Natural killer cell (primary cell): ENCODE data around the gene RGR. TPM values are rescaled to one million over a fixed set of nuclear protein-coding genes. Genes with fewer than 3 reads are reported as not detected.

Source experiments
- ATAC-seq, 3 donors: fragments of 150-1000 bp in 2 of 3; fragments of 200-7000 bp in 1 of 3; cut with Tn5 transposase; 1 replicate in 1 of 3; 2 replicates in 2 of 3; pipeline ENCODE4 v1.10.0; 2021; ENCODE audit warnings: mild to moderate bottlenecking in 2 of 3, moderate library complexity in 2 of 3
- DNase-seq, 2 donors: peaks; one replicate each; pipeline versions ENCODE4 v3.0.0 to v3.0.0-alpha.2; 2013 to 2021; ENCODE audit warnings: mixed read lengths in 1 of 2
- H3K27ac ChIP-seq: one replicate; pipeline ENCODE4 v1.5.1; 2013; ENCODE audit warnings: mild to moderate bottlenecking, low read length
- H3K27me3 ChIP-seq: one replicate; pipeline ENCODE4 v1.6.1; 2013; ENCODE audit warnings: low read length; ENCODE audit not compliant: control insufficient read depth, insufficient read depth
- H3K36me3 ChIP-seq: one replicate; pipeline ENCODE4 v1.6.1; 2013; ENCODE audit warnings: low read length; ENCODE audit not compliant: control insufficient read depth, insufficient read depth
- H3K4me1 ChIP-seq: one replicate; pipeline ENCODE4 v1.6.1; 2013; ENCODE audit warnings: low read length; ENCODE audit not compliant: control insufficient read depth, insufficient read depth
- H3K4me3 ChIP-seq: one replicate; pipeline ENCODE4 v1.5.1; 2013; ENCODE audit warnings: low read length
- H3K9me3 ChIP-seq: one replicate; pipeline ENCODE4 v1.6.1; 2013; ENCODE audit warnings: low read length; ENCODE audit not compliant: control insufficient read depth, insufficient read depth
- H3K27ac Mint-ChIP-seq, 2 donors: one replicate each; pipeline ENCODE4 v1.8.0; 2022; ENCODE audit warnings: mild to moderate bottlenecking in 2 of 2, mixed read lengths in 2 of 2, moderate library complexity in 1 of 2
- H3K27me3 Mint-ChIP-seq, 2 donors: one replicate each; pipeline ENCODE4 v1.8.0; 2022; ENCODE audit warnings: low read depth in 2 of 2, mixed read lengths in 2 of 2
- H3K36me3 Mint-ChIP-seq: one replicate; pipeline ENCODE4 v1.8.0; 2022; ENCODE audit warnings: mixed read lengths
- H3K4me1 Mint-ChIP-seq, 2 donors: one replicate each; pipeline ENCODE4 v1.8.0; 2022; ENCODE audit warnings: mixed read lengths in 2 of 2
- H3K4me3 Mint-ChIP-seq: one replicate; pipeline ENCODE4 v1.8.0; 2022; ENCODE audit warnings: mild to moderate bottlenecking, moderate library complexity, mixed read lengths
- H3K9me3 Mint-ChIP-seq, 2 donors: one replicate each; pipeline ENCODE4 v1.8.0; 2022; ENCODE audit warnings: mixed read lengths in 2 of 2
- WGBS: methylation state at CpG from one replicate; pipeline ENCODE4 v1.1.7; 2013; ENCODE audit warnings: missing lambda C conversion rate; ENCODE audit not compliant: insufficient coverage; 5-methylcytosine and 5-hydroxymethylcytosine counted together
- intact Hi-C: fragments of 100-400 bp; cut with micrococcal nuclease; formaldehyde crosslinking; loops from one replicate; pipeline ENCODE4 v1.14.2; 2022
- total RNA-seq, 4 donors: library from RNA; stranded (reverse); fragments of 120-200 nt in 1 of 4; gene quantifications; one replicate each; pipeline versions ENCODE4 v1.2.3 to v1.2.4, GENCODE V29; 2013 to 2022
- TF ChIP-seq, protein P1 (sequence below): fragments of 200-600 bp; IDR thresholded peaks from one replicate; pipeline ENCODE4 v1.8.0; 2022; ENCODE audit warnings: antibody characterized with exemption

RGR gene
- total RNA-seq, 3 donors from 2014 or later (not counting 1 experiment from before 2014, with no cell fraction given), result not detected

DNA sequence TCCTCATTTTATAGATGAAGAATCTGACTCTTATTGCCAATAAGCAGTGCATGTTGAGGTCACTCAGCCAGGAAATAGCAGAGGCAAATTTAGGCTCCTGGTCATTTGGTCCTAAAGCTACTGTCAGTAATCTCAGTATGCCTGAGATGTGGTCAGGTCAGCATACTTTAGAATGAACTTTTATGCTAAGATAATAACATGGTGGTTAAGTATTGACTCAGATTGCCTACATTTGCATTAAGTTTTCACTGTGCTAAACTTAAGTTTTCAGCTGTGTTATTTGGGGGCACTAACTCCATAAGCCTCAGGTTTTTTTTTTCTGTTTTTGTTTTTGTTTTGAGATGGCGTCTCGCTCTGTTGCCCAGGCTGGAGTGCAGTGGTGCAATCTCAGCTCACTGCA is 47.6 kb downstream of the RGR start:
- Mint-ChIP-seq H3K36me3 (no peaks in the 10 kb centered on the region), H3K4me1 (no peaks in the 10 kb centered on the region), H3K9me3 (no peaks in the 10 kb centered on the region), H3K27me3 (peaks cover 11 to 13% of the 10 kb centered on the region in 2 donors), H3K27ac (no peak overlapping the region), H3K4me3 (no peak overlapping the region)
- DNase-seq (no peak), ATAC-seq (no peak)
- H3K9me3 ChIP-seq, result no peaks in the 10 kb centered on the region
- TF ChIP-seq, protein P1, sequence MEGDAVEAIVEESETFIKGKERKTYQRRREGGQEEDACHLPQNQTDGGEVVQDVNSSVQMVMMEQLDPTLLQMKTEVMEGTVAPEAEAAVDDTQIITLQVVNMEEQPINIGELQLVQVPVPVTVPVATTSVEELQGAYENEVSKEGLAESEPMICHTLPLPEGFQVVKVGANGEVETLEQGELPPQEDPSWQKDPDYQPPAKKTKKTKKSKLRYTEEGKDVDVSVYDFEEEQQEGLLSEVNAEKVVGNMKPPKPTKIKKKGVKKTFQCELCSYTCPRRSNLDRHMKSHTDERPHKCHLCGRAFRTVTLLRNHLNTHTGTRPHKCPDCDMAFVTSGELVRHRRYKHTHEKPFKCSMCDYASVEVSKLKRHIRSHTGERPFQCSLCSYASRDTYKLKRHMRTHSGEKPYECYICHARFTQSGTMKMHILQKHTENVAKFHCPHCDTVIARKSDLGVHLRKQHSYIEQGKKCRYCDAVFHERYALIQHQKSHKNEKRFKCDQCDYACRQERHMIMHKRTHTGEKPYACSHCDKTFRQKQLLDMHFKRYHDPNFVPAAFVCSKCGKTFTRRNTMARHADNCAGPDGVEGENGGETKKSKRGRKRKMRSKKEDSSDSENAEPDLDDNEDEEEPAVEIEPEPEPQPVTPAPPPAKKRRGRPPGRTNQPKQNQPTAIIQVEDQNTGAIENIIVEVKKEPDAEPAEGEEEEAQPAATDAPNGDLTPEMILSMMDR, result no peak
- no CpG with 5 or more reads among the region's 2 CpGs for WGBS
- H3K27me3 ChIP-seq, result no peaks in the 10 kb centered on the region
- H3K27ac ChIP-seq, result no peak overlapping the region
- intact Hi-C loops, result no loop called here
- H3K36me3 ChIP-seq, result no peaks in the 10 kb centered on the region
- H3K4me1 ChIP-seq, result no peaks in the 10 kb centered on the region
- no peak overlapping the region for H3K4me3 ChIP-seq

DNA sequence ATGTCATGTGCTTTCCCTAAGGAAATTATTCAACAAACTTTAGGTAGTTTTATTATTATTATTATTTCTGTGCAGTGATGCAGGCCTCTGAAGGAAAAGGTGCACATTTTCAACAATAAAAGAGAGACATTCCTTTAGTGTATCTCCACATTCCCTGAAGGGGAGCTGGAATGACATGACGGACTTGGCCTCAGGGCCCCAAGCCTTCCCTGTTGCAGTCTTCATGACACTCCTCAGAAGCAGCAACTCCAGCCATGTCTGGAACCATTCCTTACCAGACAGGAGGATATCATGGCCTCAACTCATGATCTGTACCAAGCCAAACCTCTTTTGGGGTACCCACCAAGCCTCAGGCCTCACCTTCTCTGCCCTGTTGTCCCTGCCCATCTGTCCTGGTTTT is 48.3 kb downstream of the RGR start:
- TF ChIP-seq, protein P1, result no peak
- H3K27me3 ChIP-seq, result no peaks in the 10 kb centered on the region
- DNase-seq (no peak), ATAC-seq (no peak)
- 93% methylated on average over 1 of the region's 1 CpG for WGBS
- H3K4me1 Mint-ChIP-seq, result no peaks in the 10 kb centered on the region
- no peak overlapping the region for H3K27ac Mint-ChIP-seq
- H3K36me3 Mint-ChIP-seq, result no peaks in the 10 kb centered on the region
- no peaks in the 10 kb centered on the region for H3K9me3 Mint-ChIP-seq
- intact Hi-C loops, result no loop called here
- no peak overlapping the region for H3K4me3 Mint-ChIP-seq
- no peaks in the 10 kb centered on the region for H3K9me3 ChIP-seq
- no peak overlapping the region for H3K27ac ChIP-seq
- H3K27me3 Mint-ChIP-seq, result peaks cover 11 to 13% of the 10 kb centered on the region in 2 donors
- no peaks in the 10 kb centered on the region for H3K4me1 ChIP-seq
- H3K4me3 ChIP-seq, result no peak overlapping the region
- no peaks in the 10 kb centered on the region for H3K36me3 ChIP-seq

DNA sequence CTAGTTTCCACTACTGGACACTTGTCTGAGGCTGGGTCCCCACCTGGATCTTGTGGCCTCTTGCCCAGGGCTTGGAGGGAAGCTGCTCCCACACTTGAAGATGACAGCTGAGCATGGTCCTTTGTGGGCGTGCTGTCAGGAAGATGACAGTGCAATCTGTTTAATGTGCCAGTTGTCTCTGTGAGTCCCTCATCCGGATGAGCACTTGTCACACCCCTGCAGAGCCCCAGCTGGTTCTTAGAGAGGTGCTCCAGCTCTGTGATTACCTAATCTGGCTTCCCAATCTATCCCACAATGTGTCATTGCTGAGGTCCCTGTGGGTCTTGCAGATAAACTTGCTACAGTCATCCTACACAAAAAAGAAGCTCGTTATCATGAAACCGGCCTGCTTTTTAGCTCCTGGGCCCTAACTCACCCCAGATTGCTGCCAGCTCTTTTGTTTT is 48.7 kb downstream of the RGR start:
- Histone ChIP-seq H3K27ac (no peak overlapping the region), H3K36me3 (no peaks in the 10 kb centered on the region), H3K27me3 (no peaks in the 10 kb centered on the region), H3K4me3 (no peak overlapping the region), H3K4me1 (no peaks in the 10 kb centered on the region), H3K9me3 (no peaks in the 10 kb centered on the region)
- ATAC-seq (peak in 1 of 3 donors; percentile 39), DNase-seq (no peak)
- TF ChIP-seq, protein P1, result no peak
- Mint-ChIP-seq H3K27me3 (peaks cover 9 to 10% of the 10 kb centered on the region in 2 donors), H3K36me3 (no peaks in the 10 kb centered on the region), H3K4me1 (no peaks in the 10 kb centered on the region), H3K27ac (no peak overlapping the region), H3K9me3 (no peaks in the 10 kb centered on the region), H3K4me3 (no peak overlapping the region)
- intact Hi-C loops, result no loop called here
- 38% methylated on average over 4 of the region's 4 CpGs for WGBS

DNA sequence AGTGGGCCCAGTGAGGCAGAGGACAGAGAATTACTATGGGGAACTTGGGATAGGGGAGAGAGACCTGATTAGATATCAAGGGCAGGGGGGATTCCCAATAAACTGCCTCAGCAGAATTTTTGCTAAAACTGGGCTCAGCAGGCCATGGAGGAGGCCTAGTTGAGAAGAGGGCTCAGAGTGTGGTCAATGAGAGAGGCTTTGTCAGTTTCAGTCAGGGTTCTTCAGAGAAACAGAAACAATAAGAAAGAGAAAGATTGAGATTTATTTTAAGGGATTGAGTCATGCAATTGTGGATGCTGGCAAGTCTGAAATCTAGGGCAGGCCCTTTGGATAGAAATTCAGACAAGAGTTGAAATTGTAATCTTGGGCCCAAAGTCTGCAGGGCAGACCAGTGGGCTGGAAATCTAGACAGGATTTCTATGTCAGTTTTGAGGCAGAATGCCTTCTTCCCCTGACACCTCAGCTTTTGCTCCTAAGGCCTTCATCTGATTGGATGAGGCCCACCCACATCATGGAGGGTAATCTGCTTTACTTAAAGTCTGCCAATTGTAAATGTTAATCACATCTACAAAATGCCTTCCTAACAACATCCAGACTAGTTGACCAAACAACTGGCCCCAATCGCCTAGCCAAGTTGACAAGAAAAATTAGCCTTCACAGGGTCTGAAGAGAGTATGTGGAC is 50.1 kb downstream of the RGR start:
- no peaks in the 10 kb centered on the region for H3K4me1 Mint-ChIP-seq
- no peak for DNase-seq
- H3K27ac Mint-ChIP-seq, result no peak overlapping the region
- H3K9me3 Mint-ChIP-seq, result no peaks in the 10 kb centered on the region
- TF ChIP-seq, protein P1, result no peak
- Histone ChIP-seq H3K27ac (no peak overlapping the region), H3K36me3 (no peaks in the 10 kb centered on the region), H3K9me3 (no peaks in the 10 kb centered on the region), H3K4me3 (no peak overlapping the region), H3K4me1 (no peaks in the 10 kb centered on the region), H3K27me3 (no peaks in the 10 kb centered on the region)
- no peak overlapping the region for H3K4me3 Mint-ChIP-seq
- intact Hi-C loops, result no loop called here
- WGBS, result 100% methylated on average over 1 of the region's 1 CpG
- H3K36me3 Mint-ChIP-seq, result no peaks in the 10 kb centered on the region
- H3K27me3 Mint-ChIP-seq, result peaks cover 0 to 7% of the 10 kb centered on the region in 2 donors
- no peak for ATAC-seq
